GM11168 (cell line): ENCODE results near the gene ARMC9.
"Not testable (repeated sequence)": the region's sequence is repeated elsewhere in the genome, so short reads cannot be mapped to it uniquely, and the experiment has no call there.

Source experiments
- in situ Hi-C: fragments of 300-500 bp; cut with MboI; formaldehyde crosslinking; loops from one replicate; pipeline ENCODE4 v1.12.0; 2022; ENCODE audit warnings: low sequenced_read_pairs; ENCODE audit not compliant: unreplicated experiment

The ARMC9 gene, protein sequence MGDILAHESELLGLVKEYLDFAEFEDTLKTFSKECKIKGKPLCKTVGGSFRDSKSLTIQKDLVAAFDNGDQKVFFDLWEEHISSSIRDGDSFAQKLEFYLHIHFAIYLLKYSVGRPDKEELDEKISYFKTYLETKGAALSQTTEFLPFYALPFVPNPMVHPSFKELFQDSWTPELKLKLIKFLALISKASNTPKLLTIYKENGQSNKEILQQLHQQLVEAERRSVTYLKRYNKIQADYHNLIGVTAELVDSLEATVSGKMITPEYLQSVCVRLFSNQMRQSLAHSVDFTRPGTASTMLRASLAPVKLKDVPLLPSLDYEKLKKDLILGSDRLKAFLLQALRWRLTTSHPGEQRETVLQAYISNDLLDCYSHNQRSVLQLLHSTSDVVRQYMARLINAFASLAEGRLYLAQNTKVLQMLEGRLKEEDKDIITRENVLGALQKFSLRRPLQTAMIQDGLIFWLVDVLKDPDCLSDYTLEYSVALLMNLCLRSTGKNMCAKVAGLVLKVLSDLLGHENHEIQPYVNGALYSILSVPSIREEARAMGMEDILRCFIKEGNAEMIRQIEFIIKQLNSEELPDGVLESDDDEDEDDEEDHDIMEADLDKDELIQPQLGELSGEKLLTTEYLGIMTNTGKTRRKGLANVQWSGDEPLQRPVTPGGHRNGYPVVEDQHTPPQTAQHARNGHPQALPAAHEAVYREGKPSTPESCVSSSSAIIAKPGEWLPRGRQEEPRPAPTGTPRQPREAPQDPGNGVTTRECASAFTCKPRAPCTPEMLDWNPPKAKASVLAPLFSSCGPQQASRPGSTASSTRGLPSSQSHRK

DNA sequence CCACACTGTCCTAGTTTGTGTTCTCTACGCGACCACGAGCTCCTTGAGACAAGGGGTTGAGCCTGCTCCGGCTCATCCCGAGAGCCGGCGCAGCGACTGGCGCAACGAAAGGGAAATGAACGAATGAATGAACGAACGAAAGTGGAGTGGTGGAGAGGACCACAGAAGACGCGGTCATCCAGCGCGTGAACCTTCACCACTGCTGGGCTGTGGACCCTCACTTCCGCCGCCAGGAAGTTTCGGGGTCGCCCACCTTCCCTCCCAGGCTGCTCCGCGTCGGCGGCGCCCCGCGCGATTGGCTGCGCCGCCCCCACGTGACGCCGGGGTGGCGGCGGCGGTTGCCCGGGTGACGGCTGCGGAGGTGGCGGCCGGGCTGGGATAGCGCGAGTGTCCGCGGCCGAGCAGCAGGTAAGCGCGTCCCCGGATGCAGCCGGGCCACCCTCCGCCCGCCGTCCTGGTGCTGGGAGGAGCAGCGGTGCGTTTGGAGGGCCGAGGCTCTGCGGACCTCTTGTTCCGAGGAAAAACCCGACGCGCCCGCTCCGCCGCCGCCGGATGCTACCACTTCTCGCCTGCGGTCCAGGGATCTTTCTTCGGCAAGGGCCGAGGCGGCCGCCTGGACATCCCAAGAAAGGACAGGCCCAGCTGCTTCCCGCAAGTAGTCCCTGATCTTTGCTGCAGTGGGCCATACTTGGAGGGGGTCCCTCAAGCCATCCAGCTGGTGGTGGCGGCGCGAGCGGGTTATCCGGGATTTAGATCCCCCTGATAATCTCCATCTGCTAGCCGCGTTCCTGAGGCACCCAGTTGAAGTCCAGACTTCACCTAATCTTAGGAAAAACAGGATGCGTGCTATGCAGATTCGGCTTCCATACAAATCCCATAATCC, at the start of gene ARMC9:
ARMC9 (plus strand) TSS at position 341 of the 883 bp plus-strand sequence. CDS start 7,608 bp downstream, outside the sequence.
- in situ Hi-C loops = no loop called here

GRCh38 chr2:231152800-231153557, 45.5 kb upstream of the ARMC9 start:
- in situ Hi-C loops = no loop called here

DNA sequence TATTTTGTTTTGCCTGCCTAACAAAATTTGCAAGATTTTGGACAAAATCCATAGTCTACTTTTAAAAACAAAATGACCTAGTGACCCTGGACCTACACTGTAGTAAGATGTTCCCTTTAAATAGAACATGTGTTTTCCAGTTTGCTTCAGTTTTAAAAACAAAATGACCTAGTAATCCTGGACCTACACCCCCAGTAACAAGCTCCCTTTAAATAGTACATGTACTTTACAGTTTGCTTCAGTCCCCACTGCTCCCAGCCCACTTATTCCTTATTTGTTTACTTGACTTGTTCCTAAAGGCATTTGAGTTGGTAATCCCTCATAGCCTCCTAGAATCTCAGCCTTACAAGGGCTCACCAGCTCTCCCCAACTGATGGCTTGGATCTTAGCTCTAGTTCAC, 39.1 kb upstream of the ARMC9 start:
- in situ Hi-C loops = no loop called here

GRCh38 chr2:231160701-231161100, 37.7 kb upstream of the ARMC9 start:
- in situ Hi-C loops = no loop called here

DNA sequence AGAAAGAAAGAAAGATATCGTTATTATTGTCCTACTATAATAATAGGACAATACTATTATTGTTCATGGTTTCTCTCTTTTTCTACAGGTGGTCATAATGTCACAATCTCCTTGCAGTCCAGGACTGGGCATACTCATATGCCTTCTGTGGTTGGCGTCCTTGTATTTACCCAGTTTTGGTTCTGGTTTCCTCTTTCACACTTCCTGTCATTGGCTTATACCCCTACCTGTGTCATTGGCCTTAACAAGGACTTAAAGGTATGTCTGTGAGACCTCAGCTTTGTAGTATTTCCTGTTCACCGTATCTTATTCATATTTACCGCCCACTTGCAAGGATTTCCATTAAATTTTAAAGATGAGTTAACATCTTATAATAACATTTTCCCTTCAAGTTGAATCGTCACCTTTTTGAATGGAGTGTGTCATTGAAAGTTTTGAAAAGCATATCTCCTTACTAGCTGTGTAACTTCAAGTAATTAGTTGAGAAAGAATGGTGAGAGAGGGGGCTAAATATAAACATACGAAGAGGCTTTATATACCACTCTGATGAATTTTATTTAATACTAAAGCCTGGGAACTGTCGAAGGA, 37.1 kb upstream of the ARMC9 start:
- in situ Hi-C loops = no loop called here

DNA sequence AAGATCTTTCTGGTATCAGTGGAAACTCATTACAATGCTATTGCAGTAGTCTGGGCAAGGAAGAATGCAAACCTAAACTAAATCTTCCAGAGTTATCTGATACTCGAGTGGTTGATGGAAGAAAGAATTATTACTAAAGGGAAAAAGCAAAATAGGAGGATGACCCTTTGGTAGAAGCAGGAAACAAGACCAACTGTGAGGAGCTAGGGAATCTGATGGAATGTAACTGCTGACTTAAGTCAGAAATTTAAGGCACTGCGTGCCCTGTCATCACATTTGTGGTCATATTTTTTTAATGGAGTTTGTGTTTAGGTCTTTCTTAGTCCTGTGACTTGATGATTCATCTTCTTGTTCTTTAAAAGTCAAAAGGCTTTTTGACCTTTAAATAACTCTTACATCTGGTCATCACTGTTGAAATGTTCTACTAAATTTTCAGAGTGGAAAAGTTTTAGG, 36.5 kb upstream of the ARMC9 start:
- in situ Hi-C loops = no loop called here

- in situ Hi-C loops = no loop called here
These were observed 35.4 kb upstream of the ARMC9 start for GRCh38 chr2:231163011-231163410.

GRCh38 chr2:231163414-231164095, 34.9 kb upstream of the ARMC9 start:
- in situ Hi-C loops = no loop called here

GRCh38 chr2:231167745-231168459, 30.5 kb upstream of the ARMC9 start:
- in situ Hi-C loops = no loop called here

DNA sequence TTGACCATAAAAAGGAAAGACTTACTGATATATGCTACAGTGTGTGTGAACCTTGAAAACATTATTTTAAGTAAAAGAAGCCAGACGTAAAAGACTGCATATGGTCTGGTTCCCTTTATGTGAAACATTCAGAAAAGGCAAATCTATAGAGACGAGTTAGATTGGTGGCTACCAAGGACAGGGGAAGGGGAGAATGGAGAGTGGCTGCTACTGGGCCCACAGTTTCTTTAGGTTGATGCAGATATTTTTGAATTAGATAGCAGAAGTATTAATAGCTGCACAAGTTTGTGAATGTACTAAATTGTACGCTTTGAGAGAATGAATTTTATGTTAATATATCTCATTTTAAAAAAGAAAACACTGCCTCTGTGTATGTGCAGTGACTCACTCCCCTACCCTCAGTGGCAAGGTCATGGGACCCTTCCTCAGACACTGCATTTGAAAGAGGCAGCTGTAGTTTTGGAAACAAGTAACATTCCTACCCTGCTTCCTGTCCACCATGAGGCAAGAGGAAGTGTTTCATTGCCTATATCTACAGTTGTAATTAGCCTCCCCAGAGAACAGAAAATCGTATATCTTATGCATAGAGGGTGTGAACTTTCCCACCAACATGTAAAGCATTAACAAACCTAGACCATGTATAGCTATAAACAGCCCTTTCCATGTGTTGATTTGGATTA, 29.8 kb upstream of the ARMC9 start:
- in situ Hi-C loops = no loop called here

DNA sequence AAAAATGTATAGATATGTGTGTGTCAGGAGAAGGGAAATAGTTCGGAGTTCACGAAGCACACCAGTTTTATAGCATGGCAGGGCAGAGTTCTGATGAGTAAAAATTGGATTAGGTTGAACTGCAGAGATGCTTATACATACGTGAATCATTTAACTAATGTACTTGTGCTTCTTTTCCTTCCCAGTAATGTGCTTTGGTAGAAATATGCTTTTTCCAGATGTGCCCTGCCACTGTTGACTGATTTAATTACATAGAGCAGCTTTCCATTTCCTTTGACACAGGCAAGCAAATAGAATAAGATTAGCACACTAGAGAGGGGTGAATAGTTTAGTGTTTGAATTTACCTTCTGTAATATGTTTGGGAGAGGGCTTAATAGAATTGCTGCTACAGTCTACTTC, 28.9 kb upstream of the ARMC9 start:
- in situ Hi-C loops = no loop called here

GRCh38 chr2:231170055-231170454, 28.4 kb upstream of the ARMC9 start:
- in situ Hi-C loops = no loop called here

- in situ Hi-C loops = no loop called here
These were observed 26.4 kb upstream of the ARMC9 start for GRCh38 chr2:231172025-231172424.

DNA sequence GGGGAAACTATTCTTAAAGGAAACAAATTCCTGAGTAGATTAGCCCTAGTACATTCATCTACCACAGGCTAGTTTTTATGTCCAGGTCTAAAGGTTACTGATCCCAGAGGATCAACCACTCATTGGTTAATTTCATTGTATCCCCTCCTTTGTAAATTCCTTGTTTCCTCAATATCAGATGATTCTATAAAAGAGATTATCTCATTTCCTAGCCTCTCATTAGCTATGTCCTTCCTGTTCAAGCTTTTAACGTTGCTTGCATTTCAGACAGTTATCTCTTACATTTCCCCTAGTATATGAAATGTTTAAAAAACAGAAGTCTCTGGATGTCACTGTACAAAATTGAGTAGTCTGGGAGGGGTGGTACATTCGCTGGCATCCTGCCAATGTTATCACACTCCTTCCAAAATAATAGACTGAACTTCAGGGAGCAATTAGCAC, 24.2 kb upstream of the ARMC9 start:
- in situ Hi-C loops = no loop called here

DNA sequence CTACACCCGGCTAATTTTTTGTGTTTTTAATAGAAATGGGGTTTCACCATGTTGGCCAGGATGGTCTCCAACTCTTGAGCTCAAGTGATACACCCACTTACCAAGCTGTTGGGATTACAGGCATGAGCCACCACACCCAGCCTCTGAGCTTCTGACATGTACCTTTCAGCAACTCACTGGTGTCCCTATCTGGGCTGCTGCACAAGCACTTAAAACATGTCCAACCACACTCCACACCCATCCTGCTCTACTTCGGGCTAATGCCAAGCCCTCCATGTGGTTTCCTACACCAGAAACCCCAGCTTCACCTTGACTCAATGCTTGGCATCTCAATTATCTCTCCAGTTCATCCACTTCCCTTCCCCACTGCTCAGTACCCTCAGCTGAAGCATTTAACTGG, 22.4 kb upstream of the ARMC9 start:
- in situ Hi-C loops = no loop called here

- in situ Hi-C loops = no loop called here
These were observed 21.0 kb upstream of the ARMC9 start for GRCh38 chr2:231177156-231178025.

- in situ Hi-C loops = not testable (repeated sequence)
These were observed 19.6 kb upstream of the ARMC9 start for GRCh38 chr2:231178805-231179204.
